Body of pancreas (tissue), 4 donors: ENCODE results near the gene IPO11.

Source experiments
- CTCF ChIP-seq, 7 experiments: fragments of 450-650 bp in 4 of 7; fragments of 200-600 bp in 3 of 7; sonication (generic) in 3 of 7; IDR thresholded peaks; one replicate each; pipeline ENCODE4 v1.5.1; 2016 to 2019; ENCODE audit warnings: antibody characterized with exemption in 7 of 7
- POLR2A ChIP-seq, 3 donors: fragments of 450-650 bp; IDR thresholded peaks; one replicate each; pipeline ENCODE4 v1.6.1; 2016; ENCODE audit warnings: antibody characterized with exemption in 3 of 3, mild to moderate bottlenecking in 2 of 3

- TF ChIP-seq CTCF (IDR thresholded peaks at IDR 0.05) (no peak), POLR2A (IDR thresholded peaks at IDR 0.05) (no peak)
Measured at GRCh38 chr5:62575489-62575888, 162.9 kb downstream of the IPO11 start.
